Measurements from ENCODE around the gene FOCAD.

Gene FOCAD

DNA sequence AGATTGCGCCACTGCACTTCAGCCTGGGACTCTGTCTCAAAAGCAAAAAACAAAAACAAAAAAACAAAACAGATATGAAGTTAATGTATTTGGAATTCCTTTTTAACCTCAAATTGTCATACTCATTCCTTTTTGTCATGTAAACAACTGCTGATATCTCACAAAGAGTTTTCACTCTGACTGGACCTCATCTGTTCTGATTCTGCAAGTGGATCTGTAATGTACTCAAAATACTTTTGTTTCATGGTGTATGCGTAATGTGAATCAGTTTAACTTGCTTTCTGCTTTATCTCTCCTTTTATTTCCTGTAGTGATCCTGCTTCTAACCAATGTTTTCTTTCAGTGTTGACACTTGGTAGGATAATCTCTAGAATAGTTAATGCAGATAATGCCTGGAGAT, 106.7 kb downstream of the FOCAD start:
- no peak for DNase-seq (ENCODE audit: low spot score)

DNA sequence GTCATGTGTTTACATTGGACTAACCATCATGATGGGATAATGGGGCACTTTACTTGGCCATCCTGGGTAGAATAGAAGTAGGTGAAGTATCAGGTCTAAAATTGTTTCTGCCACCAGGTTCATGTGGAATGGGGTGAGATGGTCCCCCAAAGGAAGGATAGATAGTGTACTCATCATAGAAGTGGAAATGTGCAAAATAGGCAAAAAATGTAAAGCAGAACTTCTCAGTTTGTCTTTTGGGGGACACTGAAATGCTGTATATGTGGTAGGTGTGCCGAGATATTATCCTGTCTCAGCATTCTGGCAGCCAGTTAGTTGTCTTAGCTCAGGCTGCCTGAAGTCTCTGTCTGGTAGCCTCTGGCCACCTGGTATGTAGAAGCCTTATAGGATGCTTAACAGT, 107.6 kb downstream of the FOCAD start:
- no peak for DNase-seq (ENCODE audit: low spot score)

DNA sequence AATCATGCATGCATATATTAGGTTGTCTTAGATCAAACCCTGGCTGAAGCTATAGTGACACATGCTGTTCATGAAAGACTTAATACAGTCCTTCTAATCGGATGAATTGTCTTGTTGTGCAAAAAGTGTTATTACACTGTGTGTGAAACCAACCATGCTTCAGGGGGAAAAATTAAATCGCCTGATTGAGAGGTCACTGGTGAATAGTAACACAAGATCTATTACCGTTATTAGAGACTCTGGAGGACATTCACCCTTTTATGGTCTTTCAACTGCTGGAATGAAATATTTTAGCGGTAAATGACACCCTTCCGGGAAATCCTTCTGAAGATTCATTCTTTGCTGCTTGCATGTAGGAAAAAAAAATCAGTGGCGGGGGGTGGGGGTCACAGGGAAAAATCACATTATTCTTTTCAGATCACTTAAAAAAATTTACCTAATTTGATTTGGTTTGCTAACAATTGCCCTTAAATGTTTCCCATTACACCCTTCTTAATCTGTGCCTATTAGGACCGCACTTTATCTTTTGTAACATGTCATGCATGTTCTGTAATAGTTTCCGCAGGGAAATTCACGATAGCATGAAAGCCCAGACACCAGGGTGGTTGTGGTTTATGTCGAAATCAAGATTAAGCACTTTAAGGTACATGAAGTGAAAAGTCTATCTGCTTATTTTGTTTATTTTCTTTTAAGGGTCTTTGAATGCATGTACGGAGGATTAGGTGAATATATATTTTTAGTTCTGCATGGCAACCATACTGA, 120.6 kb downstream of the FOCAD start:
- no peak for DNase-seq (ENCODE audit: low spot score)

DNA sequence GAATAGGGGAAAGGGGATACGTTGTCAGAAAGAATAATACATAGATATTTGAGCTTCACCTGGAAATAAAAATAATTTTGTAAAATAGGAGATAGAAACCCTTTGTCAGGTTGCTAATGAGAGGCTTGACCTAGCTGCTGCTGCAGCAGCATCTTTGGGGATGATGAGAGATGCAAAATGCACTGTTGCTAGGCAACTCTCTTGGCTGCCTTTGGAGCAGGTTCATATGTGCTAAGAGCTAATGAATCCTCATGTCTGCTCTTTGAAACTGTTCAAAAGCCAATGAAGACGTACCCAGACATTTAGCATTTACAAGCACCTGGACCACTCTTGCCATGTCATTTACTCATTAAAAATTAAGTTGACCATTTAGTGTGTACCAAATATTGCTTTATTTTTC, 121.7 kb downstream of the FOCAD start:
- DNase-seq (ENCODE audit: low spot score), result no peak

DNA sequence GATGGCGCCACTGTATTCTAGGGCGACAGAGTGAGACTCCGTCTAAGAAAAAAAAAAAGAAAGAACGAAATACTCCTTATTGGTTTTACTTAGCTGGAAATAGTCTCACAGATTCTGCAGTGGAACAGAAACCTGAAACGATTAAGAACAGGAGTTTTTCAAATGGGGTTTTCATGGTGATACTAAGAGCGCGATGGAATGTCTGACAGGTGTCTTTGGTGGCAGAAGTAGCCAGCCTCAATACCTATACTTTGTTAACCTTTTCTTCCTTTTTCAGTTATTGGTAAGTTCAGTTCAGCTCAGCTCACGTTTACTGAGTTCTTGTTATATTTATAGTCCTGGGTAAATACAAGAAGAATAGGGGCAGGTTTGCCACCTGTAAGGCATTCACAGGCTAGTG, 123.9 kb downstream of the FOCAD start:
- no peak for DNase-seq (ENCODE audit: low spot score)

DNA sequence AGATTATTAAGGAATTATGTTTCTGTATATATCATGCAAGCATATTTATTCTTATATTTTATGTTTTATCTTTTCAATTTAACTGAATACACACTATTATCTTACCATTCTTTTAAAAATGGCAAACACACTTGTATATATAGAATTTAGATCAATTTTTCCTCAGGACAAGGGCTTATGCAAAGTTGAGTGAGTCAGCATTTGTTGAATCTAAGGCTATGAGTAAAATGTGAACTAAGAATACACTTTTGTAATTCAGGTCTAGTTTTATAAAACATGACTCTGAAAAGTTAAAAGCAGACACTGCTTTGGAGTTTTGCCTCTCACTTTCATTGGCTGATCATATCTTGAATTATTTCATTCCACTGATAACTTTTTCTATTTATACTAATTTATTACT, 127.8 kb downstream of the FOCAD start:
- no peak for DNase-seq (ENCODE audit: low spot score)

DNA sequence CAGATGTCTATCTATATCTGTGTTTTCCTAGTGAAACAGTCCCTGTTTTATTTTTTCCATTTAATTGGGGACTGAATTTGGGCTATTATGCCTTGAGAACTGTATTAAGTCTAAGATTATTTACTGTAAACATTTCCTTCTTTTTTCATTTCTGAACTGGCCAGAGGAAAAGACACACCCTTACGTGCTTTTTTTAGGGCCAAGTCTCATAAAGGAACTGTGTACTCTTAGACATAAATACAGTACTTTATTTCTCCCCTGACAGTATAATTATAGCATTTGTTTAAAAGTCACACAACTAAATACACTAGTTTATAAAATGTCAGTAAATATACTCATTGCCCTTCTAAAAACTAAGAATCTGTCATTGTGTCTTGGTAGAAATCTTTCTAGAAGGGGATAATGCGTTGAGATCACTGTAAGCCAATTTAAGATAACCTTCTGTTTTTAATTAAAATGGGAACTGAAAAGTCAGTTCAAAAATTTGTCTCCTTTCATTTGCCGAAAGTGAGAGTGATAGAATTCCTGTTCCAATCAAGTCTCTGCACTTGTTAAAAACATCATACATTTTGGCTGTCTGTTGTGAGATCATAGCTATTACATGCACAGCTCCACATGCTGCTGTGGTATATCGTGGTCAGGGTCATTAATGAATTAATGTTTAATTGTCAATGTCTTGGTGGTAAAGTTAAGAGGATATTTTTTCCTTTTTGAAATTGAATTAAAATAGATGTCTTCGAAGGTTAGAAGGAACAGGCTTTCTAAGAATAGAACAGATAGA, 132.1 kb downstream of the FOCAD start:
- no peak for DNase-seq (ENCODE audit: low spot score)

DNA sequence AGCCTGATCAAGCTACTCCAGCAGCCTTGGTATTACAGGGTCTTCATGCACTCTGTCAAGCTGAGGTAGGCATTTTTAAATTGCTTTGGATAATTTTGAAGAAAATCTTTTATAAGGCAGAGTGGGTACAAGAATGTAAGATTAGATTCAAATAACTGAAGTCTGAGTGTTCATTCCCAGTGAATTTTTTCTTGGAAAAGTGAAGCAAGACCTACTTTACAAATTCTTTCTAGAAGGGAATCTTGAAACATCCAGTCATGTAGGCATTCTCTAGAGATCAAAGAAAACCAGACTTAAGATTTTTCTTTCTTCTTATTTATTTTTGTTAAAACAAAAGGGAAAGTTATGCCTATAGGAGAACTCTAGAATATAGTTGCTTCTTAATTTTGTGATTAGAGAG, 139.0 kb downstream of the FOCAD start:
- DNase-seq (ENCODE audit: low spot score), result no peak

DNA sequence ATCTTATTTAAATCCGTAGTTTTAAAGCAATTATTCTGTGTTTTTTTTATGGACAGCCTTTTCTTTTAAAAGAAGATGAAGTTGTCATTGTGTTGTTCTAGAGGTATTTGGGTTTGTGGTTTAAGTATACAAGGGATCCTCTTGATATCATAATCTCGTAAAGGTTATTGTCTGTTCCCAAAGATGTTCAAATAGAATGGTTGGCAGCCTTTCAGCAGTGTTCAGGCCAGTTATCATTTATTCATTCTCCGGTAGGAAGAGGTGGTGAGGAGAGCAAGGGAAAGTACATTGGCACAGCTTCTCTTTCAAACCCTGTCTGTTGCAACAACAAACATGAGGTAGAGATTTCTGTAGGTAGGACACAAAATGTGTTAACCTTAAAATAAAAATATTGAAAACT, 147.0 kb downstream of the FOCAD start:
- DNase-seq (ENCODE audit: low spot score), result no peak

DNA sequence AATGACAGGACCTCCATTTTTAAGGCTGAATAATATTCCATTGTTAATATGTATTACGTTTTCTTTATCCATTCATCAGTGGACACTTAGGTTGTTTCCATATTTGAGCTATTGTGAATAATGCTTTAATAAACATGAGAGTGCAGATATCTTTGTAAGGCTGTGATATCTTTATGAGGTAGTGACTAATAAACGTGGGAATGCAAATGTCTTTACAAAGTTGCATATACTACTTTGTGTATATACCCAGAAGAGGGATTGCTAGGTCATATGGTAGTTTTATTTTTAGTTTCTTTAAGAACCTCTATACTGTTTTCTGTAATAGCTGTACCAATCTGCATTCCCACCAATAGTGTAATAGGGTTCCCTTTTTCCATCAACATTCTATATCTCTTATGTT, 148.7 kb downstream of the FOCAD start:
- DNase-seq (ENCODE audit: low spot score), result no peak

DNA sequence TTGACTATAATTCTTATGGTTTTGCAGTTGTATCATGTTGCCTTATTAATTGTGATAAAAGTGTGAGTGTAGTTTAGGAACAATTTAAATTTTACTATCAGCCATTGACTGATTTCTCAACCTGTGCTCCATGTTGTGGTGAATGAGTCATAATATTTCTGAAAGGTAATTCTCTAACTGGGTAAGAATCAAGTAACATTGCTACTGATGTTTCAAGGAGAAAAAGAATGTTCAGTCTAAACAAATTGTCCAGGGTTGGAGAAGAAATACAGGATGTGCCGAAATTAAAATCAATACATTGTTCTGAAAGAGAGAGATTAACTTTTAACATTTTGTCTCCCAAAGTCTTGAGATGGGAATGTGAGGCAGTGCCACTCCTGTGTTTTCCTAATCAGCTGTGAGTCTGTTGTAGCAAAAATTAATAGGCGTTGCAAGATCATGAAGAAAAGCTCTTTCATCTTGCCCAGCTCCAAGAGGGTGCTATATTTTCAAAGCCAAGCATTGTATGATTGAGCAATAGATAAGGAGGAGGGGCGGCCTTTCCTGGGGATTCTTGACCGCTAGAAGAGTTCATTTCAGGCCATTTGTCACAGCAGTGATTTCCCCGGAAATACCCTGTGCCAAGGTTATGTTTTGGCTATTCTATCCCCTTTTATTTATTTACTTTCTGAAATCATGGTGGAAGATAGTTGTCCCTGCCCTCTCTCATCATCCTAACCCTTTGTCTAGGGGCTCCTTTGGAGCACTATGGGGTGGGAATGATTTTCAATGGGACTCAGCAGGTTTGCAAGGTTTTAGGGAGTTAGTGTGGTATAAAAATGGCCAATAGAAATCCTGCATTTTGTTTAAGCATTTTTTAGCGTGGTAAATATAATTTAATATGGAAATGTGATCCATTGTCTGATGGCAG, 151.6 kb downstream of the FOCAD start:
- DNase-seq (ENCODE audit: low spot score), result no peak

DNA sequence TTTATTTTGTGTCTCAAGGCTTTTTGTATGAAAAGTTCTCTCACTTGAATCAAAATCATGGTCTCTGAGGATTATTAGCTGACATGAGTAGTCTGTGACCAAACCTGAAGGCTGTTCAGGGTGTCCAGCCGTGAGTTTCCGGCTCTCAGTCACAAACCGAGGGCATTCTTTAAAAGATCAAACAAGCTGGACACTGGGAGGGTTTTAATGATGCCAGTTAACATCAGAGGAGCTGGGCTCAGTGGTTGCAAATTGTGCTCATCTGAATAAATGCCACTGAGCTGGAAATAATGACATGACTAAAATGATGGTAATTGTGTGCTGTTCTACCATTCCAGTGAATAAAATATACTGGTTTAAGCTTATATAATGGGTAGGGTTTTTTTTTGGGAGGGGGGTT, 153.1 kb downstream of the FOCAD start:
- no peak for DNase-seq (ENCODE audit: low spot score)

DNA sequence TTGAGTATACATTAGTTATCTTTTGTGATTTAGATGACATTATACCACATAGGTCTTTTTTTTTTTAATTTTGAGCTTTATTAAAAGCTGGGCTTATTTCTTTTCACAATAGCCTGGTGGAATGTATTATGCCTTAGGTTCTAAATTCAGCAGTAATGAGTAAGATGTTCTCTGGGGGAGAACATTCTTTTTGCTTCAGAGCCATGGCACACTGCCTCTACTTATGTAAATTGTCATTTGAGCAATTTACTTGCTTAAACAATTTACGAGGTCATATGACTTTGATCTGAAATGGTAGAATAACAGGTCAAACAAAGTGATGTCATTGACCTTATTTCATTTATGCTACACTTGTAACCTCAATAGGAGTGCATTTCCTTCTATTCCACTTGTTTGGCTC, 154.2 kb downstream of the FOCAD start:
- no peak for DNase-seq (ENCODE audit: low spot score)

DNA sequence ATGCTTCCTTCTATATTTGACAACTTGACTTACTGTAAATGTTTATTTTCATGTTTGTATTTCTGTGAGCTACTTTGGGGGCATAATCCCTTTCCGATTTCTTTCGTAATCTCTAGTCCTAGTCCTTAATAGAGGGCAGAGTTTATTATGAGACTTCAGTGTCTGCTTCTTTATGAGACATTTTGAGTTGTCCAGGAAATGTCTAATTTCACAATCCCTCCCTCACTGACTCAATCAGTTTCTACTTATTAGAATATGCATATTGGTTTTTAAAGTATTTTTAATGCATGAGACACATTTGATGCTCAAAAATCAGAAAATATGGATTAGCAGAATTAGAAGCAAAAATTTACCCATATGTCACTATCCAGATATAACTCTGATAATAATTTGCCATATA, 160.9 kb downstream of the FOCAD start:
- no peak for DNase-seq (ENCODE audit: low spot score)

DNA sequence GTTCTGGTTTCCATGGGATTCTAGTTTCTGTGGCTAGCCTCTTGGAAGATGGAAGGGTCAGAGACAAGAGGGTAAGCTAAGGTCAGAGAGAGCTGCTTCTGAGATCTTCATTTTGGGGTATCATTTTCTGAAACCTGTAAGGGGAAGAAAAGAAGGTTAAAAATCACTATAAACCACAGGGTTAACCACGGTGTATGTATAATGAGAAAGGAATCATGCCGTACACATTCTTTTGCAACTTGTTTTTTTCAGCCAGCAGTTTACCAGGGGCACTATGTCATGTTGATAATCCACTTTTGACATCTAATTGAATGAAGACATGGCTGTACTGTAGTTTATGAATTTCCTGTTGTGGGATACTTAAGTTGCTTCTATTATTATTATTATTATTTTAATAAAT, 164.4 kb downstream of the FOCAD start:
- no peak for DNase-seq (ENCODE audit: low spot score)

DNA sequence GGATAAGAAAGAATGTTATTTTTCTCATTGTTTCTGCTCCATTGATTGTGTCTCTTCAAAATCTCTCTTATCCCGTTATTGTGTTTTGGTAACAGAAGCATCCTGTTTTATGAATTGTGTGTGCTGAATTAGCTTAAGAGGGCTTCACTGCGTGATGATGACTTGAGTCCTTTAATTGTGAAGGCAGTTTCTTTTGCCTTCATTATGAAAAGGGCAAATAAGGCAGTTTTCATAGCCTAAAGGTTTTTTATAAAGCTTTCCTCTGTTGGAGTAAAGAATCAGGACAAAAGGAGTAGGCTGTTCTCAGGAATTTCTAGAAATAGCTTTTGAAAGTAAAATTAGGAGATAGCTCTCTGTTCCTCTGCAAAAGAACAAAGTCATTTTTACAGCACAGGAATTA, 169.8 kb downstream of the FOCAD start:
- DNase-seq (ENCODE audit: low spot score), result no peak

DNA sequence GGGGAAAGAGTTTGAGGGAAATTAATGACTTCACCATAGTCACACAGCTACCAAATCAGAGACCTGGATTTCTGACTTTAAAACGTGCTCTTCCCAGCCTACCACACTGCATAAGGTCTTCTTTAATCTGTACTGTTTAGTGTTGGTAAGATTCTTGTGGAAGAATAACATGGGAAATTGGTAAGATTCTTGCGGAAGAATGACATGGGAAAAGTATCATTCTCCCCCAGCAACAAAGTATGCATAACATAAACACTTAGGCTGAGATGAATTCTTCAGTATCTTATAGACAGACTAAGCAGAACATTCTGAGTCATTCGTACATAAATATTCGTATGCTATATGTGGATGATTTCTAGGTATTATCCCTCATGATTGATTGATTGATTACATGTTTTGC, 170.4 kb downstream of the FOCAD start:
- no peak for DNase-seq (ENCODE audit: low spot score)

DNA sequence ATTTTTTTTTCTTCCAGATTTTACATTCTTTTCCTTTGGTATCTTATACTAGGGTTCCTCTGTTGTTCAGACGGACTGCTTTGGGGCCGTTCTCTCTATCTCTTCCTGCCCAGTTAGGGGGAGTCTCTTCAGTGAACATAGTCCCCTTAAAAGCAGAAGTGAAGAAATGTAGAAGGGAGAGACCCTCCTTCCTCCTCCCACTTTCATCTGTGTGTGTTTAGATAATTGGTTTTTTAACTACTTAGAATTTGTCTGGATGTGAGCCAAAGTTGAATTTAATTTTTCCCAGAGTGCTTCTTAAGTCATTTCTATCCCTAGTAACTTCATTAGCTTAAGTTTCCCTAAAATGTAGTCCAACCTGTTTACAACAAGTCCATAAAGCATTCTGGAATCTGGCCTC, 179.9 kb downstream of the FOCAD start:
- DNase-seq (ENCODE audit: low spot score), result no peak

DNA sequence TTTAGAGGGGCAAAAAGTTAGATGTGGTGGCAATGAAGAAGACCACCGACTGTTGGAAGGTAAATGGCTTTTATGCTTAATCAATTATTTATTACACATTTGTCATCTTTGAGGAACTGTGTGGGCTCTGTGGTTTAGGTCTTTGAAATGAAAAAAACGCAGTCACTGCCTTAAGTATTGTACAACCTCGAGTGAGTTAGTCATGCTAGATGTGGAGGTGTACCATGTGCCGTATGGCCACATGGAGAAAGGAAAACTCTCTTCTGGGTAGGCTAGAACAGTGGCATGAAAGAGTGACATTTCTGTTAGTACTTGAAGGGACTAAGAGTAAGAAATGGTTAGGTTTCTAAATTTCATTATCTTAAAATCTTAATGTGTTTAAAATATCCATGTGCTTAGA, 181.3 kb downstream of the FOCAD start:
- DNase-seq (ENCODE audit: low spot score), result no peak

DNA sequence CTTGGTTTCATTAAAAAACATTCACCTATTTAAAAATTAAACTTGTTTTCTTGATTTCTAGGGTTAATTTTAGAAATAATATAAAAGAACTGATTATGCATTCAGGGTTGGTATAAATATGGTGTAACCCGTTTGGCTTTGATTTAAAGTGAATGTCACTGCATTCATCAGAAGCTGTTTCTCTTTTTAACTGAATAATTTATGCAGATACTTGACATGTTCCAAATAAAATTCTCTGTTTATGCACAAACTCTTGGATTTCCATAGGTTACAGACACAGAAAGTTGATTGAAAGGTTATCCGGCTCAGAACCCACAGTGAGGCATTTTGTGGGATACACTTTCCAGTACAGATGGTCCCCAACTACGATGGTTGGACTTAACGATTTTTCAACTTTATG, 186.1 kb downstream of the FOCAD start:
- no peak for DNase-seq (ENCODE audit: low spot score)

DNA sequence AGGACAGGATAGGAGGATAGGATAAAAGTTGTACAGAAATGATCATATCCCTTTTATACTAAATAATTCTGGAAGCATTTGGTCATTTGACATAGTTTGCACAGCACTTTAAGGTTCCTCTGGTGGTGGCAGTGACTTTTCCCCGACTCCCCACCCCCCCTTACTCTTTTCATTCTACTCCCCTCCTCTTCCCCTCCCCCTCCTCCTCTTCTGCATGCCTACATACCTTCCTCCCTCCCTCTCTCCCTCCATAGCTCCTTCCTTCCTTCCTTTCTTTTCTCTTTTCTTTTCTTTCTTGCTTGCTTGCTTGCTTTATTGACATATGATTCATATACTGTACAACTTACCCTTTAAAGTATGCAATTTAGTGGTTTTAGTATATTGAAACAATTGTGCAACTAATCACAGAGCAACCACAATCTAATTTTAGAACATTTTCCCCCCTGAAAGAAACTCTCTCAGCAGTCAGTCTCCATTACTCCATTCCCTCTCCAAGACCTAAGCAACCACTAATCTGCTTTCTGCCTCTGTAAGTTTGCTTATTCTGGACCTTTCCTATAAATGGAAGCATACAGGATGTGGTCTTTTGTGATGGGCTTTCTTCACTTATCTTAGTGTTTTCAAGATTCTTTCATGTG, 188.4 kb downstream of the FOCAD start:
- DNase-seq (ENCODE audit: low spot score), result no peak

DNA sequence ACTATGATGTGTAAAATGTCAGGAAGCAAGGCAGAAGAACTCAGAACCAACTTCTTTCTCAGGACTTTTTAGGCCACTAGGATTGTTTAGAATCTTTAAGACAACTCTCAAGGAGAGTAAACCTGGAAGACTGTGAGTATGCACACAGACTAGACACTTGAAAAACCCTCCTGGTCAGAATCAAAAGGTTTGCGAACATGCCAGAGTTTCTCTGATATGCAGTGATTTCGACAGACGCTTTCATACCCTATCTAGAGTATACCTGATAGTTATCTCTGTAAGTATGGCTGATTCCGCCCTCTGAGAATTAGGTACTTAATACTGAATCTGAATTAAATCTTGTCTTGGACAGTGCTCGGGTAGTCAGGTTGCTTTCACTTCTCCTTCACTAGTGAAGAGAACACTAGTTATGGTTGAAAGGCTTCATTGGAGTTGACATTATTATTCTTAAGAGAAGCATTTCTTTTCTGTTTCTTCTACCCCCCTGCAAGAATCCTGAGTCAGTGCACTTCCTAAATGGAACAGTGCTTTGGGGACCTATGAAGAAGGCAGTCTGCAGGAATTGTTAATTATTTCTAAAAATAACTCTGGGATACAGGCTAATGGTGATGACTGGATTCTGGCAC, 189.3 kb downstream of the FOCAD start:
- no peak for DNase-seq (ENCODE audit: low spot score)

Data from CD4-positive, alpha-beta T cell treated with Interleukin-2 at 100 ng/mL for 4 hours (primary cell).